Spleen (tissue), 7 donors: Measurements from ENCODE around the gene MICAL2.

Experiments
- CTCF ChIP-seq, 11 experiments: fragments of 200-600 bp in 7 of 11; fragments of 450-650 bp in 4 of 11; sonication (generic) in 4 of 11; IDR thresholded peaks in 8 of 11; conservative IDR thresholded peaks in 3 of 11; 1 replicate in 7 of 11; 2 replicates in 4 of 11; pipeline versions ENCODE4 v1.4.0 to v1.8.0; 2016 to 2021; ENCODE audit warnings: antibody characterized with exemption in 11 of 11, inconsistent platforms in 4 of 11, mild to moderate bottlenecking in 1 of 11
- POLR2AphosphoS5 ChIP-seq, 3 donors: sonication (generic); formaldehyde crosslinking; IDR thresholded peaks; one replicate each; pipeline ENCODE4 v1.5.1; 2017; ENCODE audit warnings: antibody characterized with exemption in 3 of 3
- donor health status: DM: no; HTN: no; CAD: no; lungs with moderate emphysema.
- donor health status: DM: no; HTN: no; CAD: no.
- donor health status: DM: no; HTN: no; CAD: no.

- TF ChIP-seq CTCF (IDR thresholded peaks at IDR 0.05 in 8 of 11, conservative IDR thresholded peaks at IDR 0.05 in 3 of 11), result no peak
- TF ChIP-seq POLR2AphosphoS5 (IDR thresholded peaks at IDR 0.05), result no peak
Measured at GRCh38 chr11:12259956-12260355, 149.6 kb downstream of the MICAL2 start.
